HCT116 (cell line): ENCODE results near the gene SORL1.

Source experiments
- ATF3 ChIP-seq: IDR thresholded peaks from 2 replicates; pipeline ENCODE4 v1.6.1; 2012
- CEBPB ChIP-seq: IDR thresholded peaks from 2 replicates; pipeline ENCODE4 v1.6.1; 2012; ENCODE audit warnings: low read depth
- CTCF ChIP-seq, 3 experiments: fragments of 200-600 bp in 1 of 3; sonication (generic) in 1 of 3; IDR thresholded peaks in 2 of 3; conservative IDR thresholded peaks in 1 of 3; 2 replicates each; pipeline ENCODE4 v1.5.1; 2012 to 2017; ENCODE audit warnings: low read depth in 2 of 3, low read length in 2 of 3, antibody characterized with exemption in 1 of 3, borderline replicate concordance in 1 of 3, control low read depth in 1 of 3, mild to moderate bottlenecking in 1 of 3, mixed read lengths in 1 of 3, mixed run types in 1 of 3, moderate library complexity in 1 of 3; ENCODE audit not compliant: insufficient read depth in 1 of 3
- EZH2 ChIP-seq: fragments of 200-600 bp; sonication (generic); IDR thresholded peaks from 2 replicates; pipeline ENCODE4 v1.6.1; 2017; ENCODE audit warnings: antibody characterized with exemption, mixed run types
- EZH2phosphoT487 ChIP-seq: fragments of 200-600 bp; IDR thresholded peaks from 2 replicates; pipeline ENCODE4 v1.6.1; 2018; ENCODE audit warnings: antibody characterized with exemption, borderline replicate concordance
- MAX ChIP-seq: IDR thresholded peaks from 2 replicates; pipeline ENCODE4 v1.6.1; 2012
- POLR2A ChIP-seq: IDR thresholded peaks from 2 replicates; pipeline ENCODE4 v1.7.0; 2011; ENCODE audit warnings: borderline replicate concordance; ENCODE audit not compliant: insufficient read depth, insufficient read length; ENCODE audit errors: extremely low read depth
- POLR2AphosphoS5 ChIP-seq: IDR thresholded peaks from 2 replicates; pipeline ENCODE4 v1.6.1; 2011; ENCODE audit warnings: mild to moderate bottlenecking, low read depth, low read length, moderate library complexity
- RAD21 ChIP-seq: IDR thresholded peaks from 2 replicates; pipeline ENCODE4 v1.6.1; 2012; ENCODE audit warnings: low read depth, mild to moderate bottlenecking
- SIN3A ChIP-seq: IDR thresholded peaks from 2 replicates; pipeline ENCODE4 v1.6.1; 2012; ENCODE audit warnings: low read depth
- SP1 ChIP-seq: IDR thresholded peaks from 2 replicates; pipeline ENCODE4 v1.6.1; 2012; ENCODE audit warnings: low read depth
- SRF ChIP-seq: IDR thresholded peaks from 2 replicates; pipeline ENCODE4 v1.6.1; 2012; ENCODE audit warnings: low read depth
- YY1 ChIP-seq: IDR thresholded peaks from 2 replicates; pipeline ENCODE4 v1.6.1; 2011; ENCODE audit warnings: low read length, low read depth, moderate library complexity, mild to moderate bottlenecking; ENCODE audit not compliant: insufficient replicate concordance; ENCODE audit errors: extremely low read depth
- ZBTB33 ChIP-seq: IDR thresholded peaks from 2 replicates; pipeline ENCODE4 v1.6.1; 2011; ENCODE audit warnings: mild to moderate bottlenecking, low read length, moderate library complexity; ENCODE audit not compliant: insufficient replicate concordance; ENCODE audit errors: extremely low read depth

- TF ChIP-seq CTCF (IDR thresholded peaks at IDR 0.05 in 2 of 3, conservative IDR thresholded peaks at IDR 0.05 in 1 of 3; ENCODE audit: borderline replicate concordance in 1 of 3, insufficient read depth in 1 of 3, low read depth in 2 of 3, low read length in 2 of 3) (no peak), MAX (no peak), EZH2 (no peak), CEBPB (no peak), ZBTB33 (no peak), SRF (no peak), SIN3A (no peak), RAD21 (no peak), POLR2A (no peak), POLR2AphosphoS5 (no peak), SP1 (no peak), ATF3 (no peak), YY1 (no peak), EZH2phosphoT487 (no peak)
These were observed 109.1 kb downstream of the SORL1 start for GRCh38 chr11:121561240-121561639.
